GM18502 (cell line): ENCODE measurements around the gene SLC14A1.
"Not testable (repeated sequence)": the region's sequence is repeated elsewhere in the genome, so short reads cannot be mapped to it uniquely, and the experiment has no call there.

Source experiments
- ATAC-seq: cut with Tn5 transposase; IDR thresholded peaks from one replicate; pipeline ENCODE4 v1.9.1; 2021; ENCODE audit warnings: mild to moderate bottlenecking; ENCODE audit not compliant: unreplicated experiment, poor library complexity

The SLC14A1 gene

DNA sequence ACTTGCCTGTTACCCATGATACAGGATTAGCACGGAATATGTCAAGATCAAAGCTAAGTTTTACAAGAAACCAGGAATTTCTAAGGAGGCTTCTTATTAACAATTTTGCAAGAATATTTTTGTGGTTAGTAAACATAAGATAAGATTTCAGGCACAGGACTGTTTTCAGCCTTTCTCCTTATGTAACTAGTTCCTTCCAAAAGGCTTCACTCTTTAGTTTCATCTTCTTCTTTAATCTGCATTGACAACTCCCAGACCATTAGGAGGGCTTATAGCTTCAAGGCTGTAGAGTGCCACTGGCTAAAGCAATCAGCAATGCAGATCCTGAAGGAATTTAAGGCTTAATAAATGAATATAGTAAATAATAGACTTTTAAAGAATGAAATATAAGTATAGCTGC, 29.3 kb downstream of the SLC14A1 start:
- no peak for ATAC-seq

GRCh38 chr18:45755934-45756333, 32.0 kb downstream of the SLC14A1 start:
- ATAC-seq, result no peak

- ATAC-seq, result no peak
These were observed 33.0 kb downstream of the SLC14A1 start for GRCh38 chr18:45757005-45757404.

DNA sequence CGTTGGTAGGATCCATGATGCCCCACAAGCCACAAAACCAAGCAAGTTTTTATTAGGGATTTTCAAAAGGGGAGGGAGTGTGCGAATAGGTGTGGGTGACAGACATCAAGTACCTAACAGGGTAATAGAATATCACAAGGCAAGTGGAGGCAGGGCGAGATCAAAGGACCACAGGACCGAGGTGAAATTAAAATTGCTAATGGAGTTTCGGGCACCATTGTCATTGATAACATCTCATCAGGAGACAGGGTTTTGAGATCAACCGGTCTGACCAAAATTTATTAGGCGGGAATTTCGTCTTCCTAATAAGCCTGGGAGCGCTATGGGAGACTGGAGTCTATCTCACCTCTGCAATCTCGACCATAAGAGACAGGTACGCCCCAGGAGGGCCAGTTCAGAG, 33.7 kb downstream of the SLC14A1 start:
- not testable (repeated sequence) for ATAC-seq

- no peak for ATAC-seq
These were observed 36.6 kb downstream of the SLC14A1 start for GRCh38 chr18:45760462-45761036.

- no peak for ATAC-seq
These were observed 37.6 kb downstream of the SLC14A1 start for GRCh38 chr18:45761512-45762114.

DNA sequence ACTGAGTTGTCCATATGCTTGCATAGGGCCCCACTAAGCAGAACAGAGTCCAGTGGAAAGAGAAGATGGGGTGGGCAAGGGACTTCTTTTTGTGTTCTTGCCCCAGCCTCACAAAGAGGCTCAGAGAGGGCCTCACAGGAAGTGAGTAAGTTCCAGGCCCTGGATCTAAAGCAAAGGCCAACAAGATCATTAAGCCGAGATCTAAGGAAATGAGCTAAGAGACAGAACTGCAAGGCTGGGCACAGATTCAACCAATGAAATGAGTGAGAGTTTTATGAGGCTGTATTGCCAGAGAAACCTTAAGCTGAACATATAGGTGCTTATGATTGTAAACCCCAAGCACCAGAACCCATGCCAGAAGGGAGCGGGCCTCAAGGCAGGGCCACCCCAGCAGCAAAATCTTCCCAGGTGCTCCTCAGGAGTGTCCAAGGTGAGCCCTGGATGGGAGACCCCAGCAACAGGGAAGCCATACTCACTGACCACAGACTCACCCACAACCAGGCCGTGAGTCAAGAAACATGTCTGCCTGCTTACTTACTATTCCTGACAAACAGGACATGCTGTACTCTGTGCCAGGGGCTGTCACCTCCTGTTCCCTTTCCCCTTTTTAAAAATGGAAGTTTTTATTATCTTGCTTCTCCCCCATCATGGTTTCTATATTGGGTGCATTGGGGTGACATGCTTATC, 40.2 kb downstream of the SLC14A1 start:
- ATAC-seq, result no peak

GRCh38 chr18:45765796-45766195, 41.8 kb downstream of the SLC14A1 start:
- ATAC-seq, result no peak

- ATAC-seq, result no peak
These were observed 47.9 kb downstream of the SLC14A1 start for GRCh38 chr18:45771587-45772480.

DNA sequence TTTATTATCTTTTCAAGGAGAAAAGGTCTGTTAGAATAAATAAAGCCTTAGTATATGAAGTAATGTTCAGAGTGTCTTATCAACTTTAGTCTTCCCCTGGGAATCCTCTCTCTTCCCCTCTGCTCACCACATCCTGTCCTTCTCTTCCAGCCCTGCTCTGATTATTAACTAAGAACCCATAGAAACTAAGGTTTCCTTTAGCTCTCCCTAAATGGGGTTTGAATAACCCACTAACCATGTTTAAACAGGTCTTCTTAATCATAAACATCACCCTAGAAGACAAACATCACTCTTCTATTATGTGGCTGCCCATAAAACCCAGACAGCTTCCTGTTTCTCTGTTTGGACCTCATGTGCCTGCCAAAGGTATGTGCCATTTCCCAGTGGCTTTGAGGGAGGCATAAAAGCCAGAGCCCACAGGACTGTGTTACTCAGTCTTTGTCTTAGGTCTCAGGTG, 50.1 kb downstream of the SLC14A1 start:
- ATAC-seq, result peak; percentile 45

GRCh38 chr18:45775241-45775676, 51.3 kb downstream of the SLC14A1 start:
- peak; percentile 90 for ATAC-seq

DNA sequence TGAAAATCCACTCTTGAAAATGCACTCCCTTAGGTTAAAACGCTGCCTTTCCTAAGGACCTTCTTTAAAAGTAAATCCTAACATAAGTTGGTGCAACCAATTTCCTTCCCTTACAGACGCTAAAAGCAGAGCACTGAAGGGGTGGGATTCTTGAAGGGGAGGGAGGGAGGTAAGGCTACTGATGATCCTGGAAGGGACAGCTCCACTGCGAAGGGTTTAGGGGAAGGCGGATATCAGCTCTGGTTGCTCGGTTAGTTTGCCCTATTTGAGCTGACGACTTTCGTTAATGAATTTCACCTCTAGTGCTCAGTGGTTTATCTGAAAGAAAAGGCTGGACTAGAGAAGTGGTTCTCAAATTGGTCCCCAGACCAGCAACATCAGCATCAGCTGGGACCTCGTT, 51.8 kb downstream of the SLC14A1 start:
- no peak for ATAC-seq

GRCh38 chr18:45777393-45777792, 53.4 kb downstream of the SLC14A1 start:
- no peak for ATAC-seq

GRCh38 chr18:45780568-45780967, 56.6 kb downstream of the SLC14A1 start:
- no peak for ATAC-seq

DNA sequence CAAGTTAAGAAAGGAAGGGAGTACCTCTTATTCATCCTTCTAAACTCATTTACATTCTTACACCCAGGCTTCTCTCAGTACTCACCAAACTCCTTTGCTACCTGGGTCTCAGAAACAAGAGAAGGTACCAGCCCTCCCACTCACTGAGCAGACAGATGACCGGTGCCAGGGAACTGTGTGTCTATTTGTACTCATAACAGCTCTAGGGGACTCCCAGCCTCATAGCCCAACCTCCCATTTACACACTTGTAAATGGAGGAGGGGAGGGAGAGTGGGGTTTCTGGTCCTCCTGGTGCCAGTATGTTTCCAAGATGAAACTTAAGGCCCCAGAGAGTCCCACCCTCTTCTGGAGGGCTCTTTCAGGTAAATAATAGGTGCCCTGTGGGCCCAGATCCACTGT, 58.7 kb downstream of the SLC14A1 start:
- ATAC-seq, result peak; percentile 54

- ATAC-seq, result no peak
These were observed 59.4 kb downstream of the SLC14A1 start for GRCh38 chr18:45783097-45784075.

- ATAC-seq, result peak; percentile 56
These were observed 61.2 kb downstream of the SLC14A1 start for GRCh38 chr18:45785134-45785533.

- ATAC-seq, result no peak
These were observed 63.0 kb downstream of the SLC14A1 start for GRCh38 chr18:45786941-45787340.

DNA sequence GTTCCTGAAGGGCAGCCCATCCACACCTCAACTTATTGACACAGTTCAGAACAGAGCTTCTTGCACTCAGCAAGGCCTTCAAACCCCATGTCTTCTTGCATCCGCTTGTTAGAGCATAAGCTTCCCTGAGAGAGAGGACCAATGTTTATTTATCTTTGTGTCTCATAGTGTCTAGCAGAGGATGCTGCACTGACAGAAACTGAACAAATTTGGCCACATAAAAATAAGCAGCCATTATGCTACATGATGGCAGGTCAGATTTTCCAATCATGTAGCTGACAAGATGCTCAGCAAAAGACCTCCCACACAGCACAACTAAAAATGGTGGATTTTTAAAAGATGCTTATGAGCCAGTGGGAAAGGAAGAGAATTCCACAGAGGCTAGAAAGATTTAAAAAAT, 63.4 kb downstream of the SLC14A1 start:
- ATAC-seq, result no peak

DNA sequence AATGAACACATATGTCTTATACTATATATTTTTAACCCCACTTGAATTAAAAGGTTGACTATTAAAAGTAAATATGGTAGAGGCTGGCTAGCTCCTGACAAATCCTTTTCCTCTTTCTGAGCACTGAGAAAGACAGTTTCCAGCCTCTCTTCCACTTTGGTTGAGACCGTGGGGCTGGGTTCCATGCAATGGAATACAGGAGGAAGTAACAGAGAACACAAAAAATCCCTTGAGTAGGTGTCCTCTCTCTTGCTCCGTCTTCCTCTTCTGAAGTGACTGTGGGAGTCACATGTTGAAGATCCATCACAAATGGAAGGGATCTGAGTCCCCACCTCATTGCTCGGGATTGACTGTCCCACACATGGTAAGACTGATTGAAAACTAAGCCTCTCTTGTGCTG, 64.9 kb downstream of the SLC14A1 start:
- no peak for ATAC-seq
